A673 (cell line): ENCODE results near the gene RBM12.

Experiments used
- CTCF ChIP-seq: fragments of 300-800, 200-600 bp; sonication (generic); conservative IDR thresholded peaks from 2 replicates; pipeline ENCODE4 v1.5.1; 2017; ENCODE audit warnings: low read depth, mild to moderate bottlenecking, antibody characterized with exemption, low read length, moderate library complexity, mixed read lengths
- EZH2 ChIP-seq: fragments of 200-600 bp; sonication (generic); IDR thresholded peaks from 2 replicates; pipeline ENCODE4 v1.6.1; 2017; ENCODE audit warnings: borderline replicate concordance, low read depth, mild to moderate bottlenecking, mixed read lengths, antibody characterized with exemption, low read length; ENCODE audit not compliant: poor library complexity, severe bottlenecking

DNA sequence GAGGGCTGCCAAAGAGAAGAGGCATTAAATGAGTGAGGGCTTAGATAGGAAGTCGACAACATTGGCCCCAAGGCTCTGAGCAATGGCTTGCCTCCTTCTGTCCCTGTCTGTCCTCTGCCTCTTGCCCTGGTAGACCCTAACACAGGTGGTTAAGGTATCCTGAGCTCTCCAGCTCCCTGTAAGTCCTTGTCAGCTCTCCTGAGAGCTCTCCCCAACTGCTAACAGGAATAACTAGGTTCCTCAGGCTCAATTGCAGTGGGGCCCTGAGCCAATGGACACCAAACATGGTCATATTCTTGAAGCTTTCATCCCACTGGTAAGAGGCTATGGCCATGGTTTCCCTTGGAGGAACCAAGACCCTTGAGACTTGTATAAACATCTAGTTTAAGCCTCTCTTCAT lies 5.0 kb upstream of the RBM12 start:
- TF ChIP-seq CTCF (no peak), EZH2 (no peak)
